Chondrocyte (in vitro differentiated cells): ENCODE data around the gene PDZRN4. TPM values are rescaled to one million over a fixed set of nuclear protein-coding genes. Genes with fewer than 3 reads are reported as not detected.

Experiments
- DNase-seq: peaks from one replicate; pipeline ENCODE4 v3.0.0; 2021; ENCODE audit warnings: mixed read lengths, low spot score
- H3K27ac Mint-ChIP-seq: one replicate; pipeline ENCODE4 v1.8.0; 2021; ENCODE audit warnings: mild to moderate bottlenecking, moderate library complexity, mixed read lengths; ENCODE audit not compliant: unreplicated experiment
- H3K27me3 Mint-ChIP-seq: 2 replicates; pipeline ENCODE4 v1.8.0; 2021; ENCODE audit warnings: low read depth, mixed read lengths
- H3K36me3 Mint-ChIP-seq: 2 replicates; pipeline ENCODE4 v1.8.0; 2021; ENCODE audit warnings: low read depth, mixed read lengths
- H3K4me1 Mint-ChIP-seq: 2 replicates; pipeline ENCODE4 v1.8.0; 2021; ENCODE audit warnings: low read depth, mild to moderate bottlenecking, mixed read lengths
- H3K4me3 Mint-ChIP-seq: one replicate; pipeline ENCODE4 v1.8.0; 2021; ENCODE audit warnings: mild to moderate bottlenecking, moderate library complexity, mixed read lengths; ENCODE audit not compliant: unreplicated experiment
- H3K9me3 Mint-ChIP-seq: 2 replicates; pipeline ENCODE4 v1.8.0; 2021; ENCODE audit warnings: low read depth, mixed read lengths
- CTCF ChIP-seq: fragments of 200-600 bp; sonication (generic); IDR thresholded peaks from 2 replicates; pipeline ENCODE4 v1.5.0; 2021; ENCODE audit warnings: antibody characterized with exemption, mild to moderate bottlenecking, moderate library complexity
- total RNA-seq: library from RNA; stranded (reverse); gene quantifications from 3 replicates; pipeline ENCODE4 v1.2.1, GENCODE V29; 2021

Gene PDZRN4
- total RNA-seq, 1 donor from 2014 or later: 0.25 TPM

GRCh38 chr12:41507286-41507685 is 319.2 kb downstream of the PDZRN4 start:
- DNase-seq: no peak
- no peaks in the 10 kb centered on the region for H3K9me3 Mint-ChIP-seq
- H3K27ac Mint-ChIP-seq: no peak overlapping the region

DNA sequence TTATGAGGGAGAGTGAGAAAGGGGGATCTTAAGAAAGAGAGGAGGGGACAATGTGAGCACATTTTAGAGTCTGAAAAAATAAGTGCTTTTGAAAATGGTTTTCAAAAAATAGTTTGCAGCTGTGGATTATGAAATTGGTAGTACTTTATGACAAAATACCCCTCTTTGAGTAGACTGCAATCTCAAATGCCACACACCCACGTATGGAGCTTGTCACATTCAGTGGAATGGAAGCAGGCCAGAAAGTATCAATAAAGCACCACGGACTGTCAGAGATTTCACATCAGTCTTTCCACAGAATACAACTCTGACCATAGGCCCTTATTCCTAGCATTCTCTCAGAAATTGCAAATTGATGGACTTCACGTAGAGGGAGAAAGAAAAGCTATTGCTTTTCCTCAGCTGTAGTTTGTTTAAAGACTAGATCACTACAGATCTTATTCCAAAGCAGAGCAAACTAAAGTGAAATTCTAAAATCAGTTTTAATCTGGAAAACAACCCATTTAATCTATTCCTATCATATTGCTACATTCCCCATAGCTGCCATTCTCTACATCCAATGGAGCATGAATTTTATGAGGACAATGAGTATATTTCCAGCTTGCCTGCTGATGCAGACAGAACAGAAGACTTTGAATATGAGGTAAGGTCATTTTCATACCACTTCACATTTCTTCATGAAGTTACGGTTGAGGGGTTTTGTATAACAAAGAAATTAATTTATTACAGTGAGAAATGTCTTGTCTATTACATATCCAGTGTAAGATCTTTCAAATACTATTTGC is 321.3 kb downstream of the PDZRN4 start:
- Mint-ChIP-seq H3K4me3 (no peak overlapping the region), H3K9me3 (no peaks in the 10 kb centered on the region)

More at GRCh38 chr12:41507286-41507685, 319.2 kb downstream of the PDZRN4 start:
- no peaks in the 10 kb centered on the region for H3K36me3 Mint-ChIP-seq
- no peaks in the 10 kb centered on the region for H3K4me1 Mint-ChIP-seq
- no peaks in the 10 kb centered on the region for H3K27me3 Mint-ChIP-seq
- no peak overlapping the region for H3K4me3 Mint-ChIP-seq
- no peak for TF ChIP-seq CTCF

GRCh38 chr12:41510470-41510869 is 322.4 kb downstream of the PDZRN4 start:
- DNase-seq: no peak
- H3K9me3 Mint-ChIP-seq: no peaks in the 10 kb centered on the region
- H3K27me3 Mint-ChIP-seq: no peaks in the 10 kb centered on the region
- TF ChIP-seq CTCF: no peak
- no peaks in the 10 kb centered on the region for H3K36me3 Mint-ChIP-seq
- no peak overlapping the region for H3K4me3 Mint-ChIP-seq
- peaks cover 5% of the 10 kb centered on the region for H3K4me1 Mint-ChIP-seq
- H3K27ac Mint-ChIP-seq: no peak overlapping the region

More for the DNA sequence above, 321.3 kb downstream of the PDZRN4 start:
- no peaks in the 10 kb centered on the region for H3K27me3 Mint-ChIP-seq
- no peak for DNase-seq
- H3K36me3 Mint-ChIP-seq: no peaks in the 10 kb centered on the region
- no peak overlapping the region for H3K27ac Mint-ChIP-seq
- peaks cover 5% of the 10 kb centered on the region for H3K4me1 Mint-ChIP-seq
- no peak for TF ChIP-seq CTCF

- H3K36me3 Mint-ChIP-seq: no peaks in the 10 kb centered on the region
- no peak overlapping the region for H3K4me3 Mint-ChIP-seq
- H3K4me1 Mint-ChIP-seq: peaks cover 5% of the 10 kb centered on the region
- H3K27me3 Mint-ChIP-seq: no peaks in the 10 kb centered on the region
- no peaks in the 10 kb centered on the region for H3K9me3 Mint-ChIP-seq
- DNase-seq: no peak
- TF ChIP-seq CTCF: no peak
- no peak overlapping the region for H3K27ac Mint-ChIP-seq
Observed at GRCh38 chr12:41511247-41511646, 323.1 kb downstream of the PDZRN4 start.

GRCh38 chr12:41512497-41512896 is 324.4 kb downstream of the PDZRN4 start:
- peaks cover 5% of the 10 kb centered on the region for H3K4me1 Mint-ChIP-seq
- no peaks in the 10 kb centered on the region for H3K36me3 Mint-ChIP-seq
- no peak for DNase-seq
- H3K9me3 Mint-ChIP-seq: no peaks in the 10 kb centered on the region
- no peak overlapping the region for H3K27ac Mint-ChIP-seq
- no peak for TF ChIP-seq CTCF
- H3K27me3 Mint-ChIP-seq: no peaks in the 10 kb centered on the region
- no peak overlapping the region for H3K4me3 Mint-ChIP-seq
